ENCODE data around the gene KIF1C.

Gene KIF1C

GRCh38 chr17:4969047-4969550 is 28.7 kb upstream of the KIF1C start:
- DNase-seq: no peak

- DNase-seq: no peak
Observed at GRCh38 chr17:4969551-4970173, 28.1 kb upstream of the KIF1C start.

GRCh38 chr17:4970273-4970672 is 27.5 kb upstream of the KIF1C start:
- no peak for DNase-seq

GRCh38 chr17:4971826-4972225 is 25.9 kb upstream of the KIF1C start:
- no peak for DNase-seq

GRCh38 chr17:4972322-4972721 is 25.4 kb upstream of the KIF1C start:
- no peak for DNase-seq

DNA sequence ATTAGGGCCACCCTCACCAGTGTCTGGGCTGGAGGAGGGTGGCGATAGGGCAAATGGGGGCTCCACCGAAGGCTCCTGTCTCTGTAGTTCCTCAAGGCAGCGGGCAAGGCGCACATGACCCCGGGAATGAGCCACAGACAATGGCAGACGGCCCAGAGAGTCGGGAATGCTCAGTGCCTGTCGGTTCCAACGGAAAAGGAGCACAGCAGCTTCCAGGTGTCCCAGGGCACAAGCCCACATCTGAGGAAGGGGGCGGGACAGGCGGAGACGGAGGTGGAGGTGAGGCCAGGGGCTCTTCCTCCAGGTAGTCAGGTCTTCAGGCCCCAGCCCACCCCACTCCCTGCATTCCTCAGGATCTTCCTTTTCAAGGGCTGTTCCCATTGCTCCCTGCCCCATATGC is 25.0 kb upstream of the KIF1C start:
- DNase-seq: no peak

DNA sequence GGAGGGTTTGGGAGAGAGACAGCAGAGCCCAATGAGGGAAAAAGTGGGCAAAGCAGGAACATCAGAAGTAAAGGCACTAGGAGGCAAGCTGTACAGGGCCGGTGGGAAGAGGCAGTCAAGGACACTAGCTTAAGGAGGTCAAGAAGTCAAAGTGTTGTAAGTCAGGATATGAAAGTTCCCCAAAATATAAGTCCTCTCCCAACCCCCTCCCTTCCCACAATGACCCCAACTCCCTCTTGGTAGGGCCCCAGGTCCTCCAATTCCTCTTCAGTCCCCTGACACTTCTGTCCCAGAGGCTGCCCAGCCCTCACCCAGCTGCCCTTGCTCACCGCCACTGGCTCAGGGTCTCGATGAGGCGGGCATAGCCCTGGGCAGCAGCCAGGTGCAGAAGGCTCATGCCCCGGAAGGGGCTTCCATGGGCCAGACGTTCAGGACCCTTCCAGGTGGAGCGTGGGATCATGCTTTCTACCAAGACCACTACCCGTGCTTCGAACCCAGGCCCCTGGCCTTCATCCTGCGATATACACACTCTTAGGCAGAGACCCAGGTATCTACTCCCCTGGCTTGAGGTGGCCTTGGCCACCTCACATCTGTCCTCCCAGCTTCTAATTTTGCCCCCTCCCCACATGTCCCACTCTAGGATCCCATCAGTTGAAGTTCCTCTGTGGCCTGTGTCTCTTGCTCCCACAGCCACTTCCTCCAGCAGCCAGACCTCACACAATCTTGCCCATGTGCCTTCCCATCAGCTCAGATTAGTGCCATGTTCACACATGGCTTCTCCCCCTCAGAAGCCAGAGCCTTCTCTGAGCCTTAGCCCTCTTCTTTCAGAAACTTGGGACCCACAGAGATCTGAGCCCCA is 24.3 kb upstream of the KIF1C start:
- no peak for DNase-seq

- no peak for DNase-seq
Observed at GRCh38 chr17:4974115-4974670, 23.6 kb upstream of the KIF1C start.

- DNase-seq: no peak
Observed at GRCh38 chr17:4978726-4979125, 19.0 kb upstream of the KIF1C start.

GRCh38 chr17:4980644-4981216 is 17.0 kb upstream of the KIF1C start:
- no peak for DNase-seq

DNA sequence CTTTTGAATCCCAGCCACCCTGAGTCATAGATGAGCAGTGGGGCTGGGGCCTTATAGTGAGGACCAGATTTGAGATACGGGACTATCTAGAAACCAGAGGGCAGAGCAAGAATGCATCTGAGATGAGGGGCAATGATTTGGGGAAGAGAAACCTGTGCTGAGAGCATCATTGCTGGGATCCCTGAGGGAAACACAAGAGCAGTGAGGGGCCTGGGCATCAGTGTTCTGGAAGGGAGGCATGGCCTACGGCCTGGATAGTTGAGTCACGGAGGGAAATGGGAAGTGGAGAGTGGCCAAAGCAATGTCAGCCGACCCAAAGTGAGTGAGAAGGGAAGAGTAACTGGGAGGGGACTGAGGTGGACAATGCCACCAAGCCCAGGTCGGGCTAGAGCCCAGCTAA is 15.4 kb upstream of the KIF1C start:
- no peak for DNase-seq

GRCh38 chr17:4986403-4986802 is 11.3 kb upstream of the KIF1C start:
- DNase-seq: no peak

DNA sequence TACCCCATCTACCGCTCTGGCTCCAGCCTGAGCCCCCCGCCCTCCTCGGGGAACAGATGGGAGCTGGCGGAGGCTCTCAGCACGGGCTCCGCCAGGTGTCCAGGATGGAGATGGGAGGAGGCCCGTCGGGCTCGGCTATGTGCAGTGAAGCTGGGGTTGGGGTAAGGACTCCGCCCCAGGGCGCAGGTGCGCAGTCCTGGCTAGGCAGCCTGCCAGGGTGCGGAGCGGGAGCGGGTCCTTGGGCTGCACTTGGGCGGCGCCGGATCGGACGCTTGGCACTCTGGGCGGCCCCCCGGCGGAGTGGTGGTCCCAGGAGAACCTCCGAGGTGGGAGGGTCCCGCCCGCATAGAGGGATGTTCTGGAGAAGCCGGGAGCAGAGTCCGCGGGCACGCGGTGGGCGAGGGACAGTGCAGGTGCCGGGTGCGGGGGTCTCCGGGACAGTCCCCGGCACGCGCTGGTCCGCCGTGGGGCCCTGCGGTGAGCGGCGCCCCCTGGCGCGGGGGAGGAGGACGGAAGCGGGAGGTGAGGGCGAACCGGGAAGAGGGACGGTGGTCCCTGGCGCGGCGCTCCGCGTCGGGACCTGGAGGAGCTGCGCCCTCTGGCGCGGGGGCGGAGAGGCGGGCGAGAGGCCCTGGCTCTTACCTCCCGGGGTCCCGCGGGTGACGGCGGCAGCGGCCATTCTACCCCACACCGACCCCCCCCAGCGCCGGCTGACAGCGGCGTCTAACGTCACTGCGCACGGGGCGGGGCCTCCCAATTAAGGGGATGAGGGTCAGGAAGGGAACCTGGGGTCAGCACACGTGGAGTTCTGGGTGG is 10.6 kb upstream of the KIF1C start, which contains the start of gene CAMTA2:
Gene CAMTA2 (minus strand): TSS at position 725 of the 816 bp plus-strand sequence. CDS start 1,453 bp downstream, outside the sequence.
- DNase-seq: peak; percentile 76

- DNase-seq: no peak
Observed at GRCh38 chr17:4987767-4988567, 9.8 kb upstream of the KIF1C start.

DNA sequence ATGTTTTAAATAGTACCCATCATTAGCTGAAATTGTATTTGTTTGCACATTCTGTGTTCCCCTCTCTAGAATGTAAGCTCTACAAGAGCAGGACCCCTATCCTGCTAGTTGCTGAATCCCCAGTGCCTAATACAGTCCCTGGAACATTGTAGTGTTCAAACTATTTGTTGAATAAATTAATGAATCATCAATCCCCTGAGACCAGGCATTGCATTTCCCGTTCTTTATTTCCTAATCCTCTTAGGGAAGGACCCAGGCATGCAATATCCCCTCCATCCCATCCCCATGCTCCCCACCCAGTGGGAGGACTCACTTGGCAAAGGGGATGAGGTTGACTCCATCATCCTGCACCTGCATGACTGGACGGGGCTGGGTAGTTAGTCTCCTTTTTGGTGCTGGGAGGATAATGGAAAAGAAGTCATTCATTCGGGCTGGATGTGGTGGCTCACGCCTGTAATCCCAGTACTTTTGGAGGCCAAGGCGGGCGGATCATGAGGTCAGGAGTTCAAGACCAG is 3.6 kb upstream of the KIF1C start:
- no peak for DNase-seq

- DNase-seq: peak; percentile 42
Observed at GRCh38 chr17:4998027-4998731, 429 bp downstream of the KIF1C start.

GRCh38 chr17:4998732-4999429 is 1.1 kb downstream of the KIF1C start:
- DNase-seq: no peak

GRCh38 chr17:4999430-5000093 is 1.8 kb downstream of the KIF1C start:
- DNase-seq: no peak

GRCh38 chr17:5000237-5000639 is 2.5 kb downstream of the KIF1C start:
- no peak for DNase-seq

Measured in 8988T (cell line).